ENCODE measurements around the gene HECTD1. TPM values are rescaled to one million over a fixed set of nuclear protein-coding genes. Genes with fewer than 3 reads are reported as not detected.
"Not testable (repeated sequence)": the region's sequence is repeated elsewhere in the genome, so short reads cannot be mapped to it uniquely, and the experiment has no call there.

The HECTD1 gene
- total RNA-seq, 2 experiments from 2014 or later: 90.3 to 126 TPM

- no TSS peak for BruUV-seq (replicated peaks)
- Histone ChIP-seq H3K4me2 (ENCODE audit: low read length) (peak overlapping the region; percentile 69), H3K9me2 (ENCODE audit: insufficient read depth, low read length) (no peaks in the 10 kb centered on the region), H3K27ac (ENCODE audit: low read depth, low read length, poor library complexity, severe bottlenecking) (no peak overlapping the region), H3K79me2 (ENCODE audit: insufficient read depth, low read depth, low read length) (peaks cover 67% of the 10 kb centered on the region), H4K20me1 (ENCODE audit: insufficient read depth, low read length) (peaks cover 13% of the 10 kb centered on the region), H3K9me3 (ENCODE audit: low read length) (no peaks in the 10 kb centered on the region), H3K36me3 (ENCODE audit: insufficient read depth, low read length) (peaks cover 57% of the 10 kb centered on the region), H3K4me1 (ENCODE audit: insufficient read depth, low read length, poor library complexity, severe bottlenecking) (peaks cover 23% of the 10 kb centered on the region), H2AFZ (ENCODE audit: low read length) (no peak overlapping the region), H3K4me3 (ENCODE audit: low read depth, low read length, poor library complexity, severe bottlenecking) (peak overlapping the region; percentile 96)
- TF ChIP-seq CTCF (conservative IDR thresholded peaks at IDR 0.05; ENCODE audit: low read length): no peak
- no peak for TF ChIP-seq EZH2phosphoT487 (IDR thresholded peaks at IDR 0.05; ENCODE audit: borderline replicate concordance, low read depth, low read length)
- ChIA-PET POLR2A (interaction anchor here (0.8 to 1.8 kb wide), 3 partner anchors 10 to 61 kb away, joined by 3 to 6 read pairs (median 4); no protein-coding TSS in a partner anchor), CTCF (ENCODE audit: unreplicated experiment) (interaction anchor here (1.4 kb wide), 1 partner anchor 21 kb away, joined by 3 read pairs; no protein-coding TSS in a partner anchor)
- intact Hi-C loops (cut with micrococcal nuclease; ENCODE audit: unreplicated experiment): loop anchor here (5.0 kb wide), 4 partner anchors 178 to 997 kb away; partner anchors contain the start of genes AP4S1, COCH, RNU6-7 and RNU6-8
- no peak for DNase-seq (ENCODE audit: low spot score)
Measured at GRCh38 chr14:31204593-31205534, 2.7 kb downstream of the HECTD1 start.

DNA sequence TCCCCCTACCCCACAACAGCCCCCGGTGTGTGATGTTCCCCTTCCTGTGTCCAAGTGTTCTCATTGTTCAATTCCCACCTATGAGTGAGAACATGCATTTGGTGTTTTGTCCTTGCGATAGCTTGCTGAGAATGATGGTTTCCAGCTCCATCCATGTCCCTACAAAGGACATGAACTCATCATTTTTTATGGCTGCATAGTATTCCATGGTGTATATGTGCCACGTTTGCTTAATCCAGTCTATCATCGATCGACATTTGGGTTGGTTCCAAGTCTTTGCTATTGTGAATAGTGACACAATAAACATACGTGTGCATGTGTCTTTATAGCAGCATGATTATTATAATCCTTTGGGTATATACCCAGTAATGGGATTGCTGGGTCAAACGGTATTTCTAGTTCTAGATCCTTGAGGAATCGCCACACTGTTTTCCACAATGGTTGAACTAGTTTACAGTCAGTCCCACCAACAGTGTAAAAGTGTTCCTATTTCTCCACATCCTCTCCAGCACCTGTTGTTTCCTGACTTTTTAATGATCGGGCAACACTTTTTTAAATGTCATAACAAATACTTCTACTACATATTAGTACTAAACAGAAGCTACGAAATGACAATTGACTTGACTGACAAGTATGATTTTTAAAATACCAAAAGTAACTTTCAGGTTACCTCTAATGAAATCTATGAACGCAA lies 3.5 kb downstream of the HECTD1 start:
- H3K4me2 ChIP-seq (ENCODE audit: low read length); H3K9me3 ChIP-seq (ENCODE audit: low read length); DNase-seq (ENCODE audit: low spot score); H3K9me2 ChIP-seq (ENCODE audit: insufficient read depth, low read length); BruUV-seq (replicated peaks); intact Hi-C loops (cut with micrococcal nuclease; ENCODE audit: unreplicated experiment); H3K27ac ChIP-seq (ENCODE audit: low read depth, low read length, poor library complexity, severe bottlenecking); H2AFZ ChIP-seq (ENCODE audit: low read length); POLR2A ChIA-PET; CTCF ChIA-PET (ENCODE audit: unreplicated experiment); H3K4me3 ChIP-seq (ENCODE audit: low read depth, low read length, poor library complexity, severe bottlenecking): not testable (repeated sequence)
- Histone ChIP-seq H3K36me3 (ENCODE audit: insufficient read depth, low read length) (peaks cover 62% of the 10 kb centered on the region), H4K20me1 (ENCODE audit: insufficient read depth, low read length) (peaks cover 13% of the 10 kb centered on the region), H3K4me1 (ENCODE audit: insufficient read depth, low read length, poor library complexity, severe bottlenecking) (peaks cover 17% of the 10 kb centered on the region), H3K79me2 (ENCODE audit: insufficient read depth, low read depth, low read length) (peaks cover 75% of the 10 kb centered on the region)

GRCh38 chr14:31203414-31203742 lies 4.2 kb downstream of the HECTD1 start:
- CTCF ChIA-PET (ENCODE audit: unreplicated experiment): no interaction called here
- H3K4me1 ChIP-seq (ENCODE audit: insufficient read depth, low read length, poor library complexity, severe bottlenecking): peaks cover 11% of the 10 kb centered on the region
- no TSS peak for BruUV-seq (replicated peaks)

More at GRCh38 chr14:31203414-31203742, 4.2 kb downstream of the HECTD1 start:
- H3K4me2 ChIP-seq (ENCODE audit: low read length): no peak overlapping the region
- intact Hi-C loops (cut with micrococcal nuclease; ENCODE audit: unreplicated experiment): no loop called here
- H3K9me3 ChIP-seq (ENCODE audit: low read length): no peaks in the 10 kb centered on the region
- no peaks in the 10 kb centered on the region for H3K9me2 ChIP-seq (ENCODE audit: insufficient read depth, low read length)
- H3K79me2 ChIP-seq (ENCODE audit: insufficient read depth, low read depth, low read length): peaks cover 82% of the 10 kb centered on the region
- peaks cover 69% of the 10 kb centered on the region for H3K36me3 ChIP-seq (ENCODE audit: insufficient read depth, low read length)
- no peak for DNase-seq (ENCODE audit: low spot score)
- H3K27ac ChIP-seq (ENCODE audit: low read depth, low read length, poor library complexity, severe bottlenecking): no peak overlapping the region
- H4K20me1 ChIP-seq (ENCODE audit: insufficient read depth, low read length): peaks cover 13% of the 10 kb centered on the region
- POLR2A ChIA-PET: no interaction called here
- H3K4me3 ChIP-seq (ENCODE audit: low read depth, low read length, poor library complexity, severe bottlenecking): no peak overlapping the region
- no peak overlapping the region for H2AFZ ChIP-seq (ENCODE audit: low read length)
- TF ChIP-seq CTCF (conservative IDR thresholded peaks at IDR 0.05; ENCODE audit: low read length): no peak
- TF ChIP-seq EZH2phosphoT487 (IDR thresholded peaks at IDR 0.05; ENCODE audit: borderline replicate concordance, low read depth, low read length): no peak
